Fibroblast of lung (primary cell): ENCODE measurements around the gene TBL2. TPM values are rescaled to one million over a fixed set of nuclear protein-coding genes. Genes with fewer than 3 reads are reported as not detected.
"Not testable (repeated sequence)": the region's sequence is repeated elsewhere in the genome, so short reads cannot be mapped to it uniquely, and the experiment has no call there.

Source experiments
- DNase-seq, 2 donors: peaks; one replicate each; pipeline versions ENCODE4 v3.0.0 to v3.0.0-alpha.2; 2010; ENCODE audit warnings: low read depth in 2 of 2
- H2AFZ ChIP-seq: 2 replicates; pipeline ENCODE4 v1.5.1; 2012; ENCODE audit warnings: low read length, control low read depth, inconsistent platforms
- H3K27ac ChIP-seq: 2 replicates; pipeline ENCODE4 v1.5.1; 2011; ENCODE audit warnings: low read length, control low read depth; ENCODE audit not compliant: insufficient read depth
- H3K27me3 ChIP-seq: 2 replicates; pipeline ENCODE4 v1.5.1; 2011; ENCODE audit warnings: mild to moderate bottlenecking, low read length; ENCODE audit not compliant: control insufficient read depth, insufficient read depth
- H3K36me3 ChIP-seq: 2 replicates; pipeline ENCODE4 v1.5.1; 2011; ENCODE audit warnings: low read length; ENCODE audit not compliant: control insufficient read depth, insufficient read depth
- H3K4me1 ChIP-seq: 2 replicates; pipeline ENCODE4 v1.5.1; 2011; ENCODE audit warnings: low read length; ENCODE audit not compliant: control insufficient read depth, insufficient read depth; ENCODE audit errors: extremely low read depth
- H3K4me2 ChIP-seq: 2 replicates; pipeline ENCODE4 v1.5.1; 2011; ENCODE audit warnings: low read length, control low read depth; ENCODE audit not compliant: insufficient read depth; ENCODE audit errors: extremely low read depth
- H3K4me3 ChIP-seq, 4 experiments: fragments of 200-600 bp in 1 of 4; sonication (generic) in 1 of 4; replicated peaks in 1 of 4; 2 replicates each; pipeline ENCODE4 v1.5.1; 2011 to 2016; ENCODE audit warnings: low read length in 4 of 4, low read depth in 3 of 4, mild to moderate bottlenecking in 3 of 4, control low read depth in 2 of 4, inconsistent platforms in 1 of 4, mixed read lengths in 1 of 4; ENCODE audit not compliant: insufficient read depth in 1 of 4; ENCODE audit errors: control extremely low read depth in 1 of 4
- H3K79me2 ChIP-seq: 2 replicates; pipeline ENCODE4 v1.5.1; 2012; ENCODE audit warnings: mild to moderate bottlenecking, low read length, inconsistent platforms; ENCODE audit not compliant: control insufficient read depth, insufficient read depth
- H3K9ac ChIP-seq: 2 replicates; pipeline ENCODE4 v1.5.1; 2011; ENCODE audit warnings: mild to moderate bottlenecking, low read length, control low read depth; ENCODE audit not compliant: insufficient read depth
- H3K9me3 ChIP-seq: 2 replicates; pipeline ENCODE4 v1.5.1; 2012; ENCODE audit warnings: low read depth, low read length; ENCODE audit not compliant: control insufficient read depth, insufficient read depth
- H4K20me1 ChIP-seq: 2 replicates; pipeline ENCODE4 v1.5.1; 2011; ENCODE audit warnings: low read length; ENCODE audit not compliant: control insufficient read depth, insufficient read depth; ENCODE audit errors: extremely low read depth
- CTCF ChIP-seq, 2 donors: IDR thresholded peaks in 1 of 2; conservative IDR thresholded peaks in 1 of 2; 1 replicate in 1 of 2; 2 replicates in 1 of 2; pipeline ENCODE4 v1.5.1; 2011 to 2012; ENCODE audit warnings: low read length in 2 of 2, control low read depth in 1 of 2, inconsistent platforms in 1 of 2, low read depth in 1 of 2, mild to moderate bottlenecking in 1 of 2
- EZH2 ChIP-seq: IDR thresholded peaks from 2 replicates; pipeline ENCODE4 v1.5.1; 2012; ENCODE audit warnings: low read length, control low read depth, mild to moderate bottlenecking; ENCODE audit errors: missing control alignments
- polyA plus RNA-seq, 2 donors: library from polyadenylated mRNA; depleted of rRNA in 1 of 2; stranded (reverse) in 1 of 2; unstranded in 1 of 2; fragments of >200 nt; gene quantifications; 2 replicates each; pipeline ENCODE4 v1.2.1, GENCODE V29; 2011 to 2012; ENCODE audit warnings: missing spikeins in 1 of 2
- total RNA-seq: library from RNA; depleted of rRNA; stranded (reverse); fragments of >200 nt; gene quantifications from 2 replicates; pipeline ENCODE4 v1.2.1, GENCODE V29; 2014

The TBL2 gene
- total and polyA plus RNA-seq, 2 donors (not counting 1 experiment from before 2014, with no cell fraction given) = 40.1 to 58.6 TPM

GRCh38 chr7:73585196-73585595 is 6.8 kb upstream of the TBL2 start:
- H2AFZ ChIP-seq = no peak overlapping the region

GRCh38 chr7:73582664-73583202 is 4.4 kb upstream of the TBL2 start:
- no peak overlapping the region for H3K27ac ChIP-seq
- no peak for DNase-seq
- no peak for TF ChIP-seq EZH2

More at GRCh38 chr7:73585196-73585595, 6.8 kb upstream of the TBL2 start:
- H3K27me3 ChIP-seq = no peaks in the 10 kb centered on the region
- no peaks in the 10 kb centered on the region for H3K4me1 ChIP-seq
- no peak overlapping the region for H3K9ac ChIP-seq
- no peaks in the 10 kb centered on the region for H3K9me3 ChIP-seq
- no peak overlapping the region for H3K4me3 ChIP-seq
- no peaks in the 10 kb centered on the region for H3K36me3 ChIP-seq
- no peak for DNase-seq
- TF ChIP-seq EZH2 (no peak), CTCF (conservative IDR thresholded peaks at IDR 0.05 in 1 of 2, IDR thresholded peaks at IDR 0.05 in 1 of 2; ENCODE audit: low read depth in 1 of 2, low read length in 2 of 2) (no peak)
- no peaks in the 10 kb centered on the region for H4K20me1 ChIP-seq
- no peak overlapping the region for H3K4me2 ChIP-seq
- no peaks in the 10 kb centered on the region for H3K79me2 ChIP-seq
- H3K27ac ChIP-seq = no peak overlapping the region

GRCh38 chr7:73581006-73581405 is 2.6 kb upstream of the TBL2 start:
- Histone ChIP-seq H3K79me2 (peaks cover 21% of the 10 kb centered on the region), H3K4me1 (peaks cover 10% of the 10 kb centered on the region)
- not testable (repeated sequence) for DNase-seq, H3K27me3 ChIP-seq, H2AFZ ChIP-seq, H3K9ac ChIP-seq, H4K20me1 ChIP-seq, H3K9me3 ChIP-seq, H3K4me3 ChIP-seq, H3K4me2 ChIP-seq, H3K27ac ChIP-seq, H3K36me3 ChIP-seq

More at GRCh38 chr7:73582664-73583202, 4.4 kb upstream of the TBL2 start:
- Histone ChIP-seq H3K9ac (no peak overlapping the region), H3K27me3 (no peaks in the 10 kb centered on the region), H3K4me2 (no peak overlapping the region), H3K4me3 (no peak overlapping the region), H2AFZ (no peak overlapping the region), H3K36me3 (no peaks in the 10 kb centered on the region), H3K4me1 (peaks cover 5% of the 10 kb centered on the region), H3K9me3 (no peaks in the 10 kb centered on the region), H4K20me1 (no peaks in the 10 kb centered on the region), H3K79me2 (peaks cover 4% of the 10 kb centered on the region)

- TF ChIP-seq EZH2 (no peak), CTCF (conservative IDR thresholded peaks at IDR 0.05 in 1 of 2, IDR thresholded peaks at IDR 0.05 in 1 of 2; ENCODE audit: low read depth in 1 of 2, low read length in 2 of 2) (no peak)
- no peak for DNase-seq
- Histone ChIP-seq H4K20me1 (no peaks in the 10 kb centered on the region), H3K36me3 (peaks cover 17% of the 10 kb centered on the region), H3K9me3 (no peaks in the 10 kb centered on the region), H3K4me2 (peak overlapping the region; percentile 92), H3K27ac (peak overlapping the region; percentile 92), H2AFZ (peak overlapping the region; percentile 41), H3K79me2 (peaks cover 30% of the 10 kb centered on the region), H3K9ac (peak overlapping the region; percentile 94), H3K27me3 (no peaks in the 10 kb centered on the region), H3K4me3 (peak overlapping the region; percentile 80 to 99 (median 94)), H3K4me1 (peaks cover 10% of the 10 kb centered on the region)
These were observed 595 bp downstream of the TBL2 start for GRCh38 chr7:73577627-73578341.
